Ishikawa (cell line): ENCODE data around the gene CACNB2.

ENCODE experiments used
- CEBPB ChIP-seq: IDR thresholded peaks from 2 replicates; pipeline ENCODE4 v1.6.1; 2012
- CREB1 ChIP-seq: IDR thresholded peaks from 2 replicates; pipeline ENCODE4 v1.6.1; 2012; ENCODE audit warnings: low read depth
- EGR1 ChIP-seq: IDR thresholded peaks from 2 replicates; pipeline ENCODE4 v1.6.1; 2012
- EP300 ChIP-seq: IDR thresholded peaks from 2 replicates; pipeline ENCODE4 v1.6.1; 2012; ENCODE audit warnings: borderline replicate concordance
- FOXM1 ChIP-seq: IDR thresholded peaks from 2 replicates; pipeline ENCODE4 v1.6.1; 2012; ENCODE audit warnings: low read depth, borderline replicate concordance
- MAX ChIP-seq: IDR thresholded peaks from 2 replicates; pipeline ENCODE4 v1.6.1; 2012
- NFIC ChIP-seq: IDR thresholded peaks from 2 replicates; pipeline ENCODE4 v1.6.1; 2012
- RAD21 ChIP-seq: IDR thresholded peaks from 2 replicates; pipeline ENCODE4 v1.6.1; 2012; ENCODE audit warnings: low read depth
- REST ChIP-seq: IDR thresholded peaks from 2 replicates; pipeline ENCODE4 v1.6.1; 2012; ENCODE audit warnings: low read depth, mild to moderate bottlenecking
- TAF1 ChIP-seq: IDR thresholded peaks from 2 replicates; pipeline ENCODE4 v1.6.1; 2012; ENCODE audit warnings: low read depth, mild to moderate bottlenecking
- TCF12 ChIP-seq: IDR thresholded peaks from 2 replicates; pipeline ENCODE4 v1.6.1; 2012; ENCODE audit warnings: low read depth
- TEAD4 ChIP-seq: IDR thresholded peaks from 2 replicates; pipeline ENCODE4 v1.6.1; 2012
- YY1 ChIP-seq: IDR thresholded peaks from 2 replicates; pipeline ENCODE4 v1.6.1; 2012; ENCODE audit warnings: low read depth
- ZBTB7A ChIP-seq: IDR thresholded peaks from 2 replicates; pipeline ENCODE4 v1.6.1; 2012; ENCODE audit warnings: low read depth
- TF ChIP-seq, protein P1 (sequence below): IDR thresholded peaks from 2 replicates; pipeline ENCODE4 v1.6.1; 2012

The CACNB2 gene

DNA sequence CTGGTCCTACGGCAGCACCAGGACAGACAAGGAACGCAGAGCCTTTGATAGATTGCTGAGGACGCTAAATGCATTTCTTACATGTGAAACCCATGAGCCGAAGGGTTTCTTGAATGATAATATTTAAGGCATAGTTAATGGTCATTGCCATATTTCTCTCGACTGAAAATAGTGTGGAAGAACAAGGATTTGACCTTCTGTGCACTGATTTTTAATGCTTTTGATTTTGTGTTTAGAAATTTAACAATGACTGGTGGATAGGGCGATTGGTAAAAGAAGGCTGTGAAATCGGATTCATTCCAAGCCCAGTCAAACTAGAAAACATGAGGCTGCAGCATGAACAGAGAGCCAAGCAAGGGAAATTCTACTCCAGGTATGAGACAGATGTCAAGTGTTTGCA lies 360.4 kb downstream of the CACNB2 start:
- no peak for TF ChIP-seq EP300
- no peak for TF ChIP-seq CREB1
- no peak for TF ChIP-seq TCF12
- no peak for TF ChIP-seq YY1
- TF ChIP-seq TAF1: no peak
- TF ChIP-seq MAX: no peak
- no peak for TF ChIP-seq RAD21
- TF ChIP-seq CEBPB: no peak
- TF ChIP-seq EGR1: no peak
- TF ChIP-seq FOXM1: no peak
- no peak for TF ChIP-seq TEAD4
- TF ChIP-seq REST: no peak
- TF ChIP-seq NFIC: no peak
- TF ChIP-seq, protein P1, sequence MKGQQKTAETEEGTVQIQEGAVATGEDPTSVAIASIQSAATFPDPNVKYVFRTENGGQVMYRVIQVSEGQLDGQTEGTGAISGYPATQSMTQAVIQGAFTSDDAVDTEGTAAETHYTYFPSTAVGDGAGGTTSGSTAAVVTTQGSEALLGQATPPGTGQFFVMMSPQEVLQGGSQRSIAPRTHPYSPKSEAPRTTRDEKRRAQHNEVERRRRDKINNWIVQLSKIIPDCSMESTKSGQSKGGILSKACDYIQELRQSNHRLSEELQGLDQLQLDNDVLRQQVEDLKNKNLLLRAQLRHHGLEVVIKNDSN: no peak
- TF ChIP-seq ZBTB7A: no peak

DNA sequence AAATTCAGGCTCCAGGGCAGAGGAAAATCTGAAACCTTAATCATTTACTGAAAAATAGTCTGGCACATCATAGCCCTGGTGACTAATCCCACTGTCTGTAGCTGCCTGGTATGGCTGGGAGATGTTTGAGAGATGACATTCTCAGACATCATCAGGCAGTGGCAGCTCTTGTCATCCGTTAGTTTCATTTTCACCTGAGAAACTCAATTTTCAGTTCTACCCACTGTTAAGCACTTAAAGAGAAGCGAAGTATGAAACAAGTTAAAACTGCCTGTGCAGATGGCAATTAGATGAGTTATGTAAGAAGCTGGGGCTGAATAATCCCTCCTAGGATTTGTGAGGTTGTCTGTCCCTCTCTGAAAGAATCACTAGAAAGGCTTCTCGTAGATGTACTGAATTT lies 361.0 kb downstream of the CACNB2 start:
- TF ChIP-seq EGR1 (no peak), YY1 (no peak), REST (no peak), TAF1 (no peak), FOXM1 (no peak), ZBTB7A (no peak), RAD21 (no peak), TEAD4 (no peak), EP300 (no peak), NFIC (no peak), CREB1 (no peak), TCF12 (no peak), CEBPB (no peak), MAX (no peak)
- TF ChIP-seq, protein P1: no peak

GRCh38 chr10:18501629-18502028 lies 361.4 kb downstream of the CACNB2 start:
- TF ChIP-seq EGR1 (no peak), ZBTB7A (no peak), TAF1 (no peak), EP300 (no peak), RAD21 (no peak), NFIC (no peak), MAX (no peak), CREB1 (no peak), YY1 (no peak), TEAD4 (no peak), TCF12 (no peak), REST (no peak)
- TF ChIP-seq, protein P1: no peak

DNA sequence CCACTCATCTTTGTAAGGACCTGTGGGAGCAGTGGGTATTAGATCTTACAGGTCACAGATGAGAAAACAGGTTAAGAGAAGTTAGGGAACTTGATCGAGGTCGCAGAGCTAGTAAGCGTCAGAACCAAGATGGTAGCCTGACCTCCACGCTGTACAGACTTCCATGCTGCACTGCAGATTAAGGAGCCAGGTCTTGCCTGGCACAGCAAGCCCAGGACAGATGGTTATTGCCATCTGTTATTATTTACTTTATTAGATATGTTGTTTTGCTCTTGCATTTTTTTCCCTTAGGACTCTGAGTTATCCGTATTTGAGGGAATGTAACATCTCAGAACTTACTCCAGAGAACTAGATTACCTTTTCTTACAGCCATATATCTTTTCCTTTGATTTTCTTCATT lies 363.9 kb downstream of the CACNB2 start:
- TF ChIP-seq REST (no peak), RAD21 (no peak), YY1 (no peak), TAF1 (no peak), CEBPB (no peak), EGR1 (no peak)
- TF ChIP-seq, protein P1: no peak
